HG03196 (cell line): ENCODE measurements around the gene EPAS1.

Source experiments
- ATAC-seq: cut with Tn5 transposase; IDR thresholded peaks from one replicate; pipeline ENCODE4 v1.9.1; 2021; ENCODE audit not compliant: unreplicated experiment

EPAS1 gene

DNA sequence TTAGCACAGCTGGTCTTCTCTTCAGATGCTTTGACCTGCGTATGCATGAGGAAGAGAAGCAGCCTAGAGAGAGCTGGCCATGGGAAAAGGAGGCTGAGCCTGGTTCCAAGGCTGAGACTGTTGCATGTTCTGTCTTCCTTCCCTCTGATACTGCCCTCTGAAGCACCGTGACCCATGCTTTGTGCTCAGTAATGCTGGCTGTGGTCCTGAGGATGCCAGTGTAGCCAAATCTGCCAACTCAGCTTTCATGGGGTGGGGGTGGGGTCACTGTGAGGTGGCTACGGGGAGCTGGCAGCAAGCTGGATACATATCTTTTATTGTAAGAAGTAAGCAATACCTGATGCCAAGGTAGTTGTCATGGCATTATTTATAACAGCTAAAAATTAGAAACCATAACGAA lies 41.5 kb downstream of the EPAS1 start:
- no peak for ATAC-seq

- no peak for ATAC-seq
Measured at GRCh38 chr2:46339200-46339599, 42.0 kb downstream of the EPAS1 start.

- ATAC-seq = no peak
Measured at GRCh38 chr2:46339676-46340459, 42.7 kb downstream of the EPAS1 start.

- no peak for ATAC-seq
Measured at GRCh38 chr2:46340740-46341420, 43.7 kb downstream of the EPAS1 start.

DNA sequence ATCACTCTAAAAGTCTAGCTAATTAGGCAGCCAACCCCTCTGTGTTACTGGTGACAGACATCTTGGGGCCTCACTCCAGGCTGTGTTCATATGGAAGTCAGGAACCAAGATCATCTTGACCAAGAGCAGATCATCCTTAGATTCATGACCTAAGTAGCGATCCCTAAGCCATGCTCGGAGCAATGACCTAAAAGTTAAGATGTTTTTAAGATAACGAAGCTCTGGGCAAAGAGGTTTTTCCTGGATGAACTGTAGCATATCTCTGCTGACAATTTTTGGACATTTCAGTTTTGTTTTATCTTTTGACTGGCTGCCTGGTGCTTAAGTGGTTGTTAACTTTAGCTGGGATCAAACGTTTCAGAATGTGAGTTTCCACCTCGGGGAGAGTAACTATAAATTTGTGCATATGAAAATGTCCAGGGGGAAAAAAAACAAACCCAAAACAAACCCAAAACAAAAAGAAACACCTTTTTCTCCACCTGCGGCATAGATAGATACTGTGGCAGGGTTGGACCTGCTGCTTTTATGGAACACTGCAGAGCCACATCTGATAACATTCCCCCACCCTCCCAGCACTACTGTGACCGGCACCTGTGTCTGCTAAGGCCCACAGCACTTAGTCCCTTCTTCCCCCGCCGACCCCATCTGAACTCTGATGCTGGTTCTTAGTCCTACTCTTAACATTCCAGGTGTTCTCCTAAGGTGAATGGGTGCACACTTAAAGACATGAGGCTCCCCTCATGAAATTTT lies 45.5 kb downstream of the EPAS1 start:
- ATAC-seq = no peak

DNA sequence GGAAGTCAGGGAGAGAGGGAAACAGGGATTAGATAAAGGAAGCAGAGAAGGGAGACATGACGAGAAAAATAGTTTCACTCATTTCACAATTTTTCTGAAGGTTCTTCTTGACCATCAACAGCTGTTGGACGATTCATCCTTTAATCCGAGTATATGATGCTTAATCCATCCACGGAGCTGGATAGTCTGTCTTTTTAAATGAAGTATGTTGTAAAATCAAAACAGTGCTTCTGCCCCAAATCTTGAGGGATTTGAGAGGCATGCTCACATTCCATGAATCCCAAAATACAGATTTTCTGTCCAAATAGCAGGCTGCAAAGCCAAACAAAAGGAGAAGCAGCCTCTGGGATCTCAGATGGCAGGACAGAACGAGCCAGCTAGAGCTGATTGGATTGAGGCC lies 47.5 kb downstream of the EPAS1 start:
- no peak for ATAC-seq

- no peak for ATAC-seq
Measured at GRCh38 chr2:46345775-46346174, 48.6 kb downstream of the EPAS1 start.

GRCh38 chr2:46346719-46347118 lies 49.5 kb downstream of the EPAS1 start:
- ATAC-seq = no peak

GRCh38 chr2:46347648-46348280 lies 50.6 kb downstream of the EPAS1 start:
- ATAC-seq = no peak

DNA sequence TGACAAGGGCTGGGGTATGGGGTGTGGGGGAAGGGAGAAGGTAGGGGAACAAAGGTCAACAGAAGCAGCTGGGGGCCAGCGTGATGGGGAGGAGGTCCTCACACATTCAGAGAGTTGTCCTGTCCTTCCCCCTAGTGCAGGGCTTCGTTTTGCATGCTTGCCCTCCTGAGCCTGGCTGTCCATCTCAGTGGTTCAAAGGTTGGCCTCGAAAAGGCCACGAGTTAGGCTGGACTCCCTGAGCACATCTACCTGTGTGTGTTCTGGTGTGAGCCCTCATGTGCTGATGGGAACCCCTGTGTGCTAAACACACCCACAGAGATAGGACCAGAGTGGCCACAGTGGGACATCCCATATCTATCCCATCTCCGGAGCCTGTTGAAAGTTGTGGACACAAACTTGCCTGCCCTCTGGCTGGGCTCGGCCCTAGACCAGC lies 51.9 kb downstream of the EPAS1 start:
- no peak for ATAC-seq

- no peak for ATAC-seq
Measured at GRCh38 chr2:46350029-46350689, 53.0 kb downstream of the EPAS1 start.

GRCh38 chr2:46351098-46351749 lies 54.0 kb downstream of the EPAS1 start:
- no peak for ATAC-seq

- no peak for ATAC-seq
Measured at GRCh38 chr2:46351750-46352138, 54.5 kb downstream of the EPAS1 start.

DNA sequence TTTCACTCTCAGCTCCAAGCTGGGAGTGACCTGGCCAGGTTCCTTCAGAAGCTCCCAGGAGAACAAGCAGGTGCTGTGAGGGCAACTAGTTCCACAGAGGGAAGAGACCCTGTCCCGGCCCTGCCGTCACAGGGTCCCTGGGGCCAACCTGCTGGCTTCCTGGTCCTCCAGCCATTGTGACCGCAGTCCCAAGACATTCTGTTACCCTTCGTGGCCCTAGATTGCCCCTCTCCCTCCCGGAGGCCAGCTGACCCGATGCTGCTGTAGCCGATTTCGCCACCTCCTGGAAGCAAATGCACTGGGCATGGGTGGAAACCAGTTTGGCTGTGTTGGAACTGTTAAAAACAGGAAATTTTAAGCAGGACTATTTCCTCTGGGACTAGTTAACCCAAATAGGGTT lies 55.4 kb downstream of the EPAS1 start:
- ATAC-seq = no peak

DNA sequence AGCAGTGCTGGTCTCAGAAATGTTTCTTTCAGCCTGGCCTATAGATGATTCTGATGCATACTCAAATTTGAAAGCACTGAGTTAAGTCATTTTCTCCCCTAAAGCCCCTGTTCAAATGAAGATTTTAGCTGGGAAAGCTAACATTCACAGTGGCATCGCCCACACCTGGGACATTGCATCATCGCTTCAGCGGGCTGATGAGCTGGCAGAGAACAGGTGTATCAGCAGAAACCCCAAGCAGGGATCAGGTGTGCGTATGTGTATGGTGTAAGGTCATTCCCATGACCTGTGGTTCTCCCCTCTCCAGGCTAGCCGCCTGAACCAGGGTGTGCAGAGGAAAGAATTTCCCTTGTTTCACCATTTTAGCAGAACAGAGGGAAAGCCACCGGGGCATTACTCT lies 56.3 kb downstream of the EPAS1 start:
- no peak for ATAC-seq

GRCh38 chr2:46355756-46356155 lies 58.5 kb downstream of the EPAS1 start:
- ATAC-seq = no peak

- no peak for ATAC-seq
Measured at GRCh38 chr2:46356991-46357390, 59.8 kb downstream of the EPAS1 start.

- no peak for ATAC-seq
Measured at GRCh38 chr2:46358713-46359112, 61.5 kb downstream of the EPAS1 start.

- no peak for ATAC-seq
Measured at GRCh38 chr2:46360303-46360702, 63.1 kb downstream of the EPAS1 start.

DNA sequence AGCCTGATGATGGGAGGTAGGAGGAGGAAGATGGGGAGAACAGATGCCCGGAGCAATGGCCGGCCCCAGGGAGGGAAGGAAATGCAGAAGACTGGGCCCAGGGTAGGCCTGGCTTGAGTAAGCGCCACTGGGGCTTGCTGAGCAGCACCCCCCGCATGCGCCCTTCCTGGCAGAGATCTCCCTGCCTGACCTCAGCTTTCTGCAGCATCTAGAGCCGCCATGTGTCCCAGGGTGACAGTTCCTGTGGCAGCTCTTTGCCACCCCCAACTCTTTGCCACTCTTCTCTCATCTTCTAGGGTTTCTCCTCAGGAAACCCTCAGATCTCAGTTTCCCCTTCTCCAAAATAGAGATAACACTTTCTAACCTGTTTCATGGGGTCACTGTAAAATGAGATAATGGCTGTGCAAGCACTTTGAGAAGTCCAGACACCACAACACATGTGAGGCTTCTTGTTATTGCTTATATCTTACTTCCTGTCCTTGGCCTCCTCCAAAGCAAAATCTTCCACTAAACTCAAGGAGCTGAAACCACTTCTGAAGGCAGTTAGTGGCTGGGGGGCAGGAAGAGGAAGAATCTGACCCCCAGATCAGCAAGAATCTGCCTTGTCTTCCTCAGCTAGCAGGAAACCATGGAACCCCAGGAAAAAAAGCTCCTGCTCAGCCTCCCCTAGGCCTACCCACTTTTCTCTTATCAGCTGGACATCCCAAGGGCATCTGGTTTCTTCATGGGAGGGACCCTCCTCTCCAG lies 64.9 kb downstream of the EPAS1 start:
- no peak for ATAC-seq
